GM12878 (cell line): ENCODE results near the gene THRA. TPM values are rescaled to one million over a fixed set of nuclear protein-coding genes. Genes with fewer than 3 reads are reported as not detected.

Experiments used
- ATAC-seq: fragments of 200-7000 bp; cut with Tn5 transposase; 3 replicates; pipeline ENCODE4 v1.9.1; 2020; ENCODE audit warnings: mild to moderate bottlenecking, moderate library complexity
- BruUV-seq: library from RNA; stranded (reverse); fragments of 400-500 nt; replicated peaks from 2 replicates; lab custom pipeline; 2021; lab: Mats Ljungman, UMichigan
- CTCF ChIA-PET: fragments of 300-600 bp; sonication (Branson Sonifier 250); formaldehyde crosslinking; extraction: SDS; loops from one replicate; lab custom pipeline; 2021; ENCODE audit warnings: inconsistent platforms; lab: Yijun Ruan, JAX
- POLR2A ChIA-PET: fragments of 350-600 bp; formaldehyde crosslinking; extraction: SDS; loops from one replicate; lab custom pipeline; 2021; ENCODE audit warnings: inconsistent platforms; lab: Charles Lee
- RAD21 ChIA-PET: fragments of 300-600 bp; sonication (Branson Sonifier 250); formaldehyde crosslinking; loops from one replicate; lab custom pipeline; 2023; ENCODE audit warnings: antibody characterized with exemption; ENCODE audit not compliant: unreplicated experiment; lab: Charles Lee
- SMC1A ChIA-PET: fragments of 300-600 bp; sonication (Branson Sonifier 250); formaldehyde crosslinking; loops from one replicate; lab custom pipeline; 2023; ENCODE audit not compliant: unreplicated experiment, uncharacterized antibody; lab: Charles Lee
- DNase-seq: peaks from one replicate; pipeline ENCODE4 v3.0.0-alpha.2; 2011; ENCODE audit warnings: low read depth, low spot score
- FAIRE-seq: peaks from 3 replicates; lab custom pipeline; 2011; peaks lifted over from hg19 to GRCh38; lab: Jason Lieb, UNC
- H2AFZ ChIP-seq: 2 replicates; pipeline ENCODE4 v1.6.0; 2011; ENCODE audit warnings: low read depth, low read length, control low read depth; ENCODE audit not compliant: control insufficient read depth
- H3K27ac ChIP-seq: 2 replicates; pipeline ENCODE4 v1.5.1; 2011; ENCODE audit warnings: control low read depth; ENCODE audit not compliant: control insufficient read depth, insufficient read depth
- H3K27me3 ChIP-seq, 2 experiments: replicated peaks in 1 of 2; 2 replicates each; pipeline versions ENCODE4 v1.6.0 to v1.6.1; 2011; ENCODE audit warnings: low read length in 1 of 2; ENCODE audit not compliant: control insufficient read depth in 2 of 2, insufficient read depth in 2 of 2
- H3K36me3 ChIP-seq, 2 experiments: 2 replicates each; pipeline ENCODE4 v1.5.1; 2011; ENCODE audit warnings: low read length in 1 of 2; ENCODE audit not compliant: control insufficient read depth in 2 of 2, insufficient read depth in 2 of 2
- H3K4me1 ChIP-seq: 2 replicates; pipeline ENCODE4 v1.6.1; 2011; ENCODE audit warnings: mild to moderate bottlenecking, low read length, moderate library complexity, mixed read lengths; ENCODE audit not compliant: control insufficient read depth, insufficient read depth
- H3K4me2 ChIP-seq: 2 replicates; pipeline ENCODE4 v1.6.0; 2011; ENCODE audit warnings: control low read depth; ENCODE audit not compliant: control insufficient read depth, insufficient read depth
- H3K4me3 ChIP-seq: fragments of 200-600 bp; sonication (generic); 2 replicates; pipeline ENCODE4 v1.5.1; 2016
- H3K79me2 ChIP-seq: 2 replicates; pipeline ENCODE4 v1.6.0; 2011; ENCODE audit warnings: low read length; ENCODE audit not compliant: control insufficient read depth, insufficient read depth
- H3K9ac ChIP-seq: 2 replicates; pipeline ENCODE4 v1.8.0; 2011; ENCODE audit warnings: low read length, control low read depth, mixed read lengths; ENCODE audit not compliant: control insufficient read depth, insufficient read depth
- H3K9me3 ChIP-seq: replicated peaks from 3 replicates; pipeline ENCODE4 v1.5.1; 2011; ENCODE audit warnings: mild to moderate bottlenecking, low read length; ENCODE audit not compliant: control insufficient read depth, insufficient read depth
- H4K20me1 ChIP-seq: 2 replicates; pipeline ENCODE4 v1.6.0; 2011; ENCODE audit not compliant: control insufficient read depth, insufficient read depth
- EP300 ChIP-seq, 2 experiments: fragments of 150-350 bp in 1 of 2; IDR thresholded peaks; 2 replicates each; pipeline ENCODE4 v1.6.1; 2011 to 2012; ENCODE audit warnings: low read depth in 2 of 2, low read length in 2 of 2, borderline replicate concordance in 1 of 2, improper control_type of control experiment in 1 of 2, inconsistent platforms in 1 of 2; ENCODE audit not compliant: control insufficient read depth in 1 of 2
- SREBF2 ChIP-seq: IDR thresholded peaks from 2 replicates; pipeline ENCODE4 v1.6.1; 2012; ENCODE audit warnings: mild to moderate bottlenecking, low read length
- STAT1 ChIP-seq: fragments of 450-650 bp; conservative IDR thresholded peaks from 2 replicates; pipeline ENCODE4 v1.6.1; 2014; ENCODE audit warnings: antibody characterized with exemption, mild to moderate bottlenecking
- TCF3 ChIP-seq: IDR thresholded peaks from 2 replicates; pipeline ENCODE4 v1.6.1; 2012; ENCODE audit warnings: low read depth, mild to moderate bottlenecking, low read length, borderline replicate concordance; ENCODE audit not compliant: insufficient read depth
- ZNF24 ChIP-seq: fragments of 450-650 bp; IDR thresholded peaks from 2 replicates; pipeline ENCODE4 v1.6.1; 2017; ENCODE audit warnings: antibody characterized with exemption, mild to moderate bottlenecking
- WGBS: methylation state at CpG from one replicate; pipeline ENCODE4 v1.1.6; 2016; ENCODE audit warnings: low lambda C conversion rate; ENCODE audit not compliant: insufficient replicate concordance, insufficient coverage; ENCODE audit errors: missing lambda C conversion rate; 5-methylcytosine and 5-hydroxymethylcytosine counted together
- in situ Hi-C: fragments of 300-500 bp; cut with MboI; formaldehyde crosslinking; loops from 9 replicates; pipeline ENCODE4 v1.14.3; 2018; ENCODE audit warnings: mixed read lengths
- intact Hi-C: fragments of 100-400 bp; cut with micrococcal nuclease; formaldehyde crosslinking; loops from one replicate; pipeline ENCODE4 v1.14.2; 2022; ENCODE audit not compliant: unreplicated experiment
- polyA plus RNA-seq, 11 experiments: library from polyadenylated mRNA; depleted of rRNA in 4 of 11; unstranded in 6 of 11; stranded (reverse) in 5 of 11; fragments of >200 nt; fragmentation: Nextera tagmentation in 4 of 11; fragmentation: Illumina TruSeq in 1 of 11; extraction: Ambion mirVana in 4 of 11; extraction: Trizol in 1 of 11; gene quantifications; 1 replicate in 1 of 11; 2 replicates in 10 of 11; pipeline versions ENCODE4 v1.2.1 to v1.2.3, GENCODE V29; 2011 to 2016; ENCODE audit warnings: inconsistent platforms in 2 of 11, missing spikeins in 2 of 11, low read depth in 1 of 11
- total RNA-seq, 4 experiments: library from RNA; depleted of rRNA in 3 of 4; stranded (reverse); fragments of >200 nt in 3 of 4; fragmentation: Illumina TruSeq in 1 of 4; extraction: Trizol in 1 of 4; gene quantifications; 2 replicates each; pipeline versions ENCODE4 v1.2.1 to v1.2.3, GENCODE V29; 2013 to 2021
- TF ChIP-seq, protein P1 (sequence below): IDR thresholded peaks from 2 replicates; pipeline ENCODE4 v1.6.1; 2011; ENCODE audit warnings: borderline replicate concordance, low read depth, mild to moderate bottlenecking, moderate library complexity, mixed read lengths, low read length; ENCODE audit not compliant: insufficient read depth; ENCODE audit errors: extremely low read length
- TF ChIP-seq, protein P2 (sequence below): IDR thresholded peaks from 2 replicates; pipeline ENCODE4 v1.6.1; 2012; ENCODE audit warnings: low read depth, low read length, improper control_type of control experiment

THRA gene
- total and polyA plus RNA-seq, 10 of the 15 experiments (the other 5 are each of a cell fraction or from before 2014, with no cell fraction given) = 0.03 to 2.0 (median 0.64) TPM

DNA sequence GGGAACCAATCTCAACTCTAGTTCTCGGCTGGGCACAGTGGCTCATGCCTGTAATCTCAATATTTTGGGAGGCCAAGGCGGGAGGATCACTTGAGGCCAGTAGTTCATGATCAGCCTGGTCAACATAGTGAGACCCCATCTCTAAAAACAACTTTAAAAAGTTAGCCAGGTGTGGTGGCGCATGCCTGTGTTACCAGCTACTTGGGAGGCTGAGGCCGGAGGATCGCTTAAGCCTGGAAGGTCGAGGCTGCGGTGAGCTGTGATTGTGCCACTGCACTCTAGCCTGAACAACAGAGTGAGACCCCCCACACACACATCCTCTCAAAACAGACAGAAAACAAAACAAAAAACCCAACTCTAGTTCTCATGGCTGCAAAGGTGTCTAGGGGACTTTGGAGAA is 4.9 kb downstream of the THRA start:
- ATAC-seq = no peak
- H4K20me1 ChIP-seq = no peaks in the 10 kb centered on the region
- TF ChIP-seq, protein P1, sequence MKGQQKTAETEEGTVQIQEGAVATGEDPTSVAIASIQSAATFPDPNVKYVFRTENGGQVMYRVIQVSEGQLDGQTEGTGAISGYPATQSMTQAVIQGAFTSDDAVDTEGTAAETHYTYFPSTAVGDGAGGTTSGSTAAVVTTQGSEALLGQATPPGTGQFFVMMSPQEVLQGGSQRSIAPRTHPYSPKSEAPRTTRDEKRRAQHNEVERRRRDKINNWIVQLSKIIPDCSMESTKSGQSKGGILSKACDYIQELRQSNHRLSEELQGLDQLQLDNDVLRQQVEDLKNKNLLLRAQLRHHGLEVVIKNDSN = no peak
- TF ChIP-seq, protein P2, sequence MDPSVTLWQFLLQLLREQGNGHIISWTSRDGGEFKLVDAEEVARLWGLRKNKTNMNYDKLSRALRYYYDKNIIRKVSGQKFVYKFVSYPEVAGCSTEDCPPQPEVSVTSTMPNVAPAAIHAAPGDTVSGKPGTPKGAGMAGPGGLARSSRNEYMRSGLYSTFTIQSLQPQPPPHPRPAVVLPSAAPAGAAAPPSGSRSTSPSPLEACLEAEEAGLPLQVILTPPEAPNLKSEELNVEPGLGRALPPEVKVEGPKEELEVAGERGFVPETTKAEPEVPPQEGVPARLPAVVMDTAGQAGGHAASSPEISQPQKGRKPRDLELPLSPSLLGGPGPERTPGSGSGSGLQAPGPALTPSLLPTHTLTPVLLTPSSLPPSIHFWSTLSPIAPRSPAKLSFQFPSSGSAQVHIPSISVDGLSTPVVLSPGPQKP = no peak
- no peak for TF ChIP-seq STAT1
- no peak for TF ChIP-seq SREBF2
- TF ChIP-seq ZNF24 = no peak
- no peak for TF ChIP-seq EP300 (IDR thresholded peaks at IDR 0.05; ENCODE audit: borderline replicate concordance in 1 of 2, control insufficient read depth in 1 of 2, low read depth in 2 of 2, low read length in 2 of 2)
- TF ChIP-seq TCF3 = no peak
- CTCF ChIA-PET = interaction anchor here (1.1 to 15.2 kb wide), 6 partner anchors 7 to 101 kb away, joined by 3 to 142 read pairs (median 6); no protein-coding TSS in a partner anchor
- H2AFZ ChIP-seq = no peak overlapping the region
- peaks cover 26% of the 10 kb centered on the region for H3K4me1 ChIP-seq
- no peaks in the 10 kb centered on the region for H3K9me3 ChIP-seq
- WGBS = 96% methylated on average over 7 of the region's 7 CpGs
- no peaks in the 10 kb centered on the region for H3K79me2 ChIP-seq
- no peak overlapping the region for H3K9ac ChIP-seq
- RAD21 ChIA-PET = interaction anchor here (0.6 to 5.1 kb wide), 3 partner anchors 42 to 46 kb away, joined by 3 to 42 read pairs (median 4); no protein-coding TSS in a partner anchor
- POLR2A ChIA-PET = interaction anchor here (1.1 to 2.8 kb wide), 2 partner anchors 8 to 44 kb away, joined by 3 to 8 read pairs; no protein-coding TSS in a partner anchor
- SMC1A ChIA-PET = interaction anchor here (0.7 kb wide), 1 partner anchor 46 kb away, joined by 3 read pairs; no protein-coding TSS in a partner anchor
- H3K36me3 ChIP-seq = no peaks in the 10 kb centered on the region
- H3K4me2 ChIP-seq = no peak overlapping the region
- H3K27me3 ChIP-seq = peaks cover 5 to 7% of the 10 kb centered on the region in 2 experiments; a peak in 3 of 4 replicates
- intact Hi-C loops = loop anchor here (10.0 kb wide), 1 partner anchor 97 kb away; no protein-coding TSS in a partner anchor
- no peak overlapping the region for H3K4me3 ChIP-seq
- in situ Hi-C loops = no loop called here
- BruUV-seq = no TSS peak
- no peak for DNase-seq
- peak; percentile 75 for FAIRE-seq
- H3K27ac ChIP-seq = no peak overlapping the region
